GM19468 (cell line): ENCODE results near the gene LRCH4.

Experiments
- ATAC-seq: cut with Tn5 transposase; IDR thresholded peaks from one replicate; pipeline ENCODE4 v1.9.1; 2021; ENCODE audit warnings: mild to moderate bottlenecking, moderate library complexity, moderate number of reproducible peaks; ENCODE audit not compliant: unreplicated experiment; ENCODE audit errors: extremely low read depth

The LRCH4 gene

GRCh38 chr7:100583132-100584053 is 2.5 kb downstream of the LRCH4 start:
- ATAC-seq, result no peak

DNA sequence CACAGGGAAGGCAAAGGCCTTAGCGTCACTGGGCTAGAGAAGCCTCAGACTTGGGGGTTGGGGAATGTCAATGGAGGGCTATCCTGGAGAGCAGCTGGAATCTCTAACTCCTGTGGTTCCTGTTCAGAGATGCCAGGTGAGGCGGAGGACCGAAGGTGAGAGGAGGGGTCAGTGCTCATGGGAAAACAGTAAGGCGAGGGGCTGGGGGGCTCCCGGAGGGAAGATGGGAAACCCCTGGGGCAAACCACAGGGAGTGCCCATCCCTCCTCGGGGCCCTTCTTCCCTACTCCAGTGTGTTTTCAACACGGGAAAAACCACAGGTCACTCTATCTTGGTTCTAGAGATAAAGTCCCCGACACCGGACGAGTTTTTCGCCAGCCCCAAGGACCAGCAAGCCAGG is 3.3 kb downstream of the LRCH4 start:
- no peak for ATAC-seq

DNA sequence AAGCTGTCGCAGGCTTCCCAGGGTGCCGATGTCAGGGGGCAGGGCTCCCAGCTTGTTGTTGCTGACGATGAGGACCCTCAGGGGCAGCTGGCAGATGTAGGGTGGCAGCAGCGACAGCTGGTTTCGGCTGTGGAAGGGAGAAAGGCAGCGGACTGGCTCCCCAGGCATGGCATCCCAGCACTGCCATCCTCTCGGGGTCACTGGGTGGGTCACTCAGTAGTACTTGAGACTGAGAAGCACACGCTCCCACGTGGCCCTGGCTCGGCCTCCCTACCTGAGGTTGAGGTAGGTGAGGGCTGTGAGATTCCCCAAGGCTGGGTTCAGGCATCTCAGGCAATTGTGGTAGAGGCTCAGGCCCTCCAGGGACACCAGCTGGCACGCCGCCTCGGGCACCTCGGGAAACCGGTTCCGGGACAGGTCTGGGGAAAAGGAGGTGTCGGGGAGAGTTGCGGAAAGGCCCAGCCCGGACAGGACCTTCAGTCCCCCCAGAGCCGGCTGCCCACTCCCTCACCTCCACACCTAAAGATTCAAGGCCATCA is 3.8 kb downstream of the LRCH4 start:
- no peak for ATAC-seq

GRCh38 chr7:100580466-100581283 is 5.3 kb downstream of the LRCH4 start:
- no peak for ATAC-seq

- no peak for ATAC-seq
Observed at GRCh38 chr7:100578246-100579183, 7.4 kb downstream of the LRCH4 start.

- no peak for ATAC-seq
Observed at GRCh38 chr7:100577507-100577906, 8.4 kb downstream of the LRCH4 start.

GRCh38 chr7:100577103-100577502 is 8.8 kb downstream of the LRCH4 start:
- no peak for ATAC-seq

DNA sequence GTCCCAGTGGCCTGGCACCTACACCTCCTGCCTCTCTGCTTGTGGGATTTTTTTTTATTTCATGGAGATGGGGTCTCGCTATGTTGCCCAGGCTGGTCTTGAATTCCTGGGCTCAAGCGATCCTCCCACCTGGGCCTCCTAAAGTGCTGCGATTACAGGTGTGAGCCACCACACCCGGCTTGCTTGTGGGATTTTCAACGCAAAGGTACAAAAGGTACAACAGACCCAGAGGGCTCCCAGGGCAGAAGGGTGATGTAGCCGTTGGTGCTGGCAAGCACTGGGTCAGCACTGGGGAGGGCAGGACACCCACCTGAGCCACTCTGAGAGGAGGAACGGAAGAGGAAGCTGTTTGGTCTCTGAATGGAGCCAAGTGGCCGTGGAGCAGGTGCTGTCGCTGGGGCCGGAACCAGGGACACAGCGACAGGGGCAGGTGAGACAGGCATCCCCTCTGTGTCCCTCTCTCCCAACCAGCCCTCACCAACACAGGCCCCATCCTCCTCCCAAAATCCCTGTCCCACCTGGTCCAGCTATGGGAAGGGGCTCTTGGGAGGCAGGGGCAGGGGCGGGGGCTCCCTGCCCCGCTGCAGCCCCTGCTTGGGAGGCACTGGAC is 9.4 kb downstream of the LRCH4 start:
- ATAC-seq, result no peak

- ATAC-seq, result no peak
Observed at GRCh38 chr7:100575746-100576383, 10.1 kb downstream of the LRCH4 start.

DNA sequence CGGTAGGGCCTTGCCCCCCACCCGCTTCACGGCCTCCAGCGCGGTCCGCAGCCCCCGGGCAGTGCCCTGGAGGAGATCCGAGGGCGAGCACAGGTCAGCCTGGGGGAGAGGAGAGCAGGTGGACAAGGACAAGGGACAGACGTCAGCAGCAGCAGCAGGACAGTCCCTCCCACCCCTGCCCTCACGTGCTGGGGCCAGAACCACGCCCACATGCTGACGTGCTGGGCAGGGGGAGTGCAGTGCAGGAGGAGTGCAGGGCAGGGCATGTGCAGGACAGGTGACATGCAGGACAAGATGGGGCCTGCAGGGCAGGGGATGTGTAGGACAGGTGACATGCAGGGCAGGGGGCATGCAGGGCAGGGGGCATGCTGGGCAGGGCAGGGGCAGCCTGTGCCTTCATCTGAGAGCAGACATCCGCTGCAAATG is 10.7 kb downstream of the LRCH4 start:
- no peak for ATAC-seq

DNA sequence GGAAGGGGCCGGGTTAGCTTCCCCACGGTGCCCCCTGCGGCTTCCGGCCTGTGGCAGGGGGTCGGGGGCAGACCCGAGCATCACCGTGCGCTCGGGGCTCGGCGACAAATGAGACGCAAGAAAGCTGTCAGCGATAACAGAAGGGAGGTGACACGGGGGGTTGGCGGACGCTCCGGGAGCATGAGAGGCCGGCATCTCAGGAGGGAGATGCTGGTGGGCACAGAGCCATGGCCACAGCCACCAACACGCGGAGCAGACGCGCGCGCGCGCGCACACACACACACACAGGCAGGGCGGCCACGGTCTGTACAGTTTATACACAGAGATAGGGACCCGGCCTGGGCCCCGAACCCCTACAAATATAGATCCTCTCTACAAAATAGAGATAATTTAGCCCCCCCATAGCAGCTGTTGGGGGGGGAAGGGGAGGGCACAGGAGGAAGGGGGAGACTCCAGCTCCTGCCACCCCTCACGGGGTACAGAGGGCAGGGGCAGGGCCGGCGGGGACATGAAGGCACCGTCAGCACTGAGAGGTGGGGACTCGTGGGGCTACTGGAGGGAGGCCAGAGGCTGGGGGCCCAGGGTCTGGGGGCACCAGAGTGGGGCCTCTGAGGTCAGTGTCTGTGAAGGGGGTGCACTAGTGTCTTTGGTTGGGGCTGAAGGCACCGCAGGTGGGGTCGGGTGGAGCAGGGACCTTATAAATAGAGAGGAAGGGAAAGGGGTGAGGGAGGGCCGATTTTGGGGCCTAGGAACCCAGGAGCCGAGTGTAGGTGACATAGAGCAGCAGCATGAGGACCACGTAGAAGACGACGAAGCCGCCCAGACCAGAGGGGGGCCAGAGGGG is 11.3 kb downstream of the LRCH4 start:
- ATAC-seq, result no peak

- no peak for ATAC-seq
Observed at GRCh38 chr7:100573691-100574361, 12.1 kb downstream of the LRCH4 start, which contains the start of gene SAP25. Gene SAP25 (minus strand): TSS chr7:100573900. CDS start chr7:100573742, 158 bp downstream.

DNA sequence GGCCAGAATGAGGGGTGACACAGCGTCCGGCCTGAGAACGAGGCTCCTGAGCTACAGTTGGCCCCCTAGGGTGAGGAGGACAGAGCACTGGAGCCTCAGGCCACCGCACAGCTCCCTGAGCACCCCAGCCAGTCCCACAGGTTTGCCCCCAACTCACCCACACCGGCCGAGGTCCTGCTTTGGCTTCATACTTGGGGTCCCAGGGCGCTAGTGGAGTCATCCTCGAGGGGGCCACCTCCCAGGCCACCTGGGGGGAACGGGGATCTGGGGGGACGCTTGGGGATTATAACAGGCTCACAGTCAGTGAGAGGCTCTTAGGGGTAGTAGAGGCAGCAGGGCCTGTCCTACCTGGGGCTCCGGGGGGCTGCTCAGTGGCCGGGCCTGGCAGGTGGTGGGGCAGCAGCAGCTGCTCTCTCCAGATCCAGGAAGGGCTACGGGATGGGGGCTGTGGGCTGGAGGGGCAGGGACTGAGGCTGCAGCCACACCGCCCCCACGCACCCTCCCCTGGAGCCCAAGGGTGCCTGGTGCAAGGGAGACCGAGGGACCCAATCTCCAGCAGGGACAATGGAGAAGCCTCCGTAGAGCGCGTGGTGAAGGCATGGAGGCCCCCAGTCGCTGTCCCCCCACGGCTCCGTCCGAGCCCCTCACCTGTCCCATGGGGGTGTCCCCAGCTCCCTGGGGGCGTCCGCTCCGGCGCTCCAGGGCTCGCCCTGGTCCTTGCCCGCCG is 12.8 kb downstream of the LRCH4 start:
- no peak for ATAC-seq

DNA sequence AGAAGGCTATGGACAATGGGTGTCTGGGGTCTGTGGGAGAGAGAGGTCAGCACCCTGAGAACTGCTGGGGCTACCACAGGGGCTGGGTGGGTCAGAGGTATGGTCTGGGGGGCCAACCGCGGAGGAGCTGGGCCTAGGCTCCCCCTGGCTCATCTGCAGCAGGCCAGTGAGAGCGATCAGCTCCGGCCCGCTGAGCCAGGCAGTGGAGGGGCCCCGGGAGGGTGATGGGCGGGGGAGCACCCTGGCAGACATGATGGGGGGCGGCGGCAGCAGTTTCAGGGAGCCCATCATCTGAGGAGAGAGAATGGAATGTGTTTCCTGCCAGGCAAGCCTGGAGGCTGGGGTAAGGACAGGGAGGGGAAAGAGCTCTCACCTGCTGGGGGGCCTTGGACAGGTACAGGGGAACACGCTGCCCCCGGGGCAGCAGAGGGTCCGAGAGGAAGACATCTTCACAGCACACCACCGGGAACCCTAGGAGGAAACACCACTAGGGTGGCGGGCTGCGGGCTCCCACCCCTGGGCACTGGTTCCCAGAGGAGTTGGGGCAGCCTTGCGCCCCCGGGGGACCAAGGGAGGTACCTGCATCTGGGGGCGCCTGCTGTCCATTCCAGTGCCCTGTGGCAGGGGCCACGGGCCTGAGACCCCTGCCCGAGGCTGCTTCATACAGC is 13.5 kb downstream of the LRCH4 start:
- ATAC-seq, result no peak

- ATAC-seq, result no peak
Observed at GRCh38 chr7:100571829-100572116, 14.2 kb downstream of the LRCH4 start.
